Limb (tissue), 2 donors: ENCODE results near the gene TNNT2.

Experiments
- DNase-seq, 2 donors: peaks; one replicate each; pipeline ENCODE4 v3.0.0-alpha.2; 2016; ENCODE audit errors: extremely low spot score in 2 of 2

The TNNT2 gene

GRCh38 chr1:201376464-201377374 lies 761 bp downstream of the TNNT2 start:
- peak; percentile 42 to 75 for DNase-seq

- no peak for DNase-seq
These were observed 1.4 kb downstream of the TNNT2 start for GRCh38 chr1:201376107-201376463.

GRCh38 chr1:201375169-201375568 lies 2.3 kb downstream of the TNNT2 start:
- DNase-seq = no peak

DNA sequence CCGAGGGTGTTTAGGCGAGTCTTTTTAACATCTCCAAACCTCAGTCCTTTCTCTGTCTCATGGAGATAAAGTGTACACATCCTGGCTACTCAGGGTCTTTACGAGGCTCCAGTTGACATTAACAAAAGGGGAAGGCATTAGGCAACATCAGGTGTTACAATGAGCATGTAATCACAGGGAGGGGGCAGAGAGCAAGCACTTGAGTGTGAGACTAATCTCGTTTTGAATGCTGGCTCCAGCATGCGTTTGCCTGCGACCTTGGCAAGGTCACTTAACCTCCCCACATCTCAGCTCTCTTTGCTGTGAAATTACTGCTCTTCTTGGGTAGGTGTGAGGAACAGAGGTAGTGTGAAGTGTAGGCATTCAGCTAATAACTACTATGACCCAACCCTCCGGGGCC lies 3.1 kb downstream of the TNNT2 start:
- DNase-seq = no peak

DNA sequence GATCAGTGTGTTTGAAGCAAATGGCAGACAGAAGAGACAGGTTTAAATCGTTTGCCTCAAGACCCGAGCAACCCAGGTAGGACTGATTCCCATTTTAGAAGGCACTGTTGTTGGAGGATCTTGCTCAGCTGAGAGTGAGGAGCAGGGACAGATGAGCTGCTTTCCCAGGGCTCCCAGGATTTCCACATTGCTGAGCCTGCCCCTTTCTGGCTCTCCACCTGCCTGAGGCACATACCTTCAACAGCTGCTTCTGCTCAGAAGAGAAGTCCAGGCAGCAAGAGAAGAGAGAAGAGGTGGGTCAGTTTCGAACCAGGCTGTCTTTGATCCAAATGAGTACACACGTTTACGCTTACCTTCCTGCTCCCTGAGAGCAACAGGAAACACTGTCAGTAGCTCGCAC lies 5.7 kb downstream of the TNNT2 start:
- no peak for DNase-seq

DNA sequence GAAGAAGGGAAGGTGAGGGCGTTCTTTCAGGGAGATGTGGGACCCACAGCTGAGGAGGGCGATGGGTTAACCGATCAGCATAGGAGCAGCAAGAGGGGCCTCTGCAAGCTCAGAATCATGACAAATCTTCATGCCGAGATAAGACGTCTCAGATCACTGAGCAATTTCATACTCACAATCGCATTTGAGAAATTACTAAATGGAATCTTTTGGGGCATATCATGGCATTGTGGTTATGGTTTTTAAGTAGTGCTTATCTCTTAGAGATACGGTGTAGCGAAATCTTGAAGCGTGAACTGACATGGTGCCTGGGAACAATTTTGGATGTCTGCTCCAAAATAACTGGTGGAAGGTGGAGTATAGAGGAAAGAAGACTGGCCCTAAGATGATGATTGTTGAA lies 6.2 kb downstream of the TNNT2 start:
- DNase-seq = no peak

GRCh38 chr1:201370500-201370899 lies 7.0 kb downstream of the TNNT2 start:
- no peak for DNase-seq

DNA sequence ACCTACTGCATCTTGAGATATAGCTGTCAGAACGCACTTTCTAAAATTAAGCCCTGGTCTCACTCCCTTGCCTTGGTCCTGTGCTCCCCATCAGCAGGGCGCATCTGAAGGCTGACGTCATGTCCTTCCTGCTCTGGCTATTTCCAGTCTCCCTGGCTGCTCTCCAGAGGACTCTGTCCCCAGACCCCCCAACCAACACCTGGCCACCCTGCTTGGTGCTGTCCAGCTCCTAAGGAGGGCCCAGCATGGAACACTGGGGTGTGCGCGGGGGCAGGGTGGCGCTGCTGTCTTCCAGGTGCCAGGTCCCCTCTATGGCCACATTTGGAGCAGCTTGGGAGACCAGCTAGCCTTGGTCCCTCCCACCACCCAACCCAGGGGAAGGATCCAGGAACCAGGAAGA lies 8.3 kb downstream of the TNNT2 start:
- DNase-seq = no peak

- DNase-seq = no peak
These were observed 10.8 kb downstream of the TNNT2 start for GRCh38 chr1:201366696-201367095.

- DNase-seq = no peak
These were observed 12.2 kb downstream of the TNNT2 start for GRCh38 chr1:201365251-201365650.

- DNase-seq = no peak
These were observed 12.7 kb downstream of the TNNT2 start for GRCh38 chr1:201364808-201365105.

- DNase-seq = no peak
These were observed 14.0 kb downstream of the TNNT2 start for GRCh38 chr1:201363467-201363866.

GRCh38 chr1:201362906-201363305 lies 14.6 kb downstream of the TNNT2 start:
- no peak for DNase-seq

GRCh38 chr1:201361652-201362504 lies 15.6 kb downstream of the TNNT2 start:
- DNase-seq = peak in 1 of 2 donors; percentile 66

DNA sequence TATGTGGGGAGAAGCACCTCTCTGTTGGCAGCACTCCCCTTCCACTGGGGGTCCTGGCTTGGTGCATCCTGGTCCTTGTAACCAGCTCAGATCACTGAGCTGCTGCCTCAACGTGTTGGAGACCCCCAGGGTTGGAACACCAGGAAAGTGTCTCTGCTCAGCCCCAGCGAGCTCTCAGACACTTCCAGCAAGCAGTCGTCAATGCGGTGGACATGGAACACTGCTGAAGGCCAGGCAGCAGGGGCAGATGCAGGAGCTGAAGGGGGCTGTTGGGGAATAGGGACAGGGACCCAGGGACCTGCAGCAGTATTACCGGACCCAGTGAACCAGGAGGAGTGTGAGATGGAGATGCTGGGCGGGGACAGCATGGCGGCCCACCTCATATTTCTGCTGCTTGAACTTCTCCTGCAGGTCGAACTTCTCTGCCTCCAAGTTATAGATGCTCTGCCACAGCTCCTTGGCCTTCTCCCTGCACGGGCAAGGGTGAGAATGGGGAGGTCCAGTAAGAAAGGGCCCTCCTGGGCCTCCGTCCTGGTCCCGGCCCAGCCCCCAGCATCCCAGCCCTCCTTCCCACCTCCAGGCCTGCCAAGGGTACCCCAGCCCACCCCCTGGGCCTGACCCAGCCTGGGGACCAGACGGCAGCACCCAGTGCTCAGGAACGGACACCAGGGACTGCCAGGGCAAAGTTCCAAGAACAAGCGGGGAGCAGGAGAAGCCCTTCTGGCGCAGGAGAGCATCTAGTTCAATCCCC lies 16.4 kb downstream of the TNNT2 start:
- DNase-seq = no peak

GRCh38 chr1:201360486-201360885 lies 17.0 kb downstream of the TNNT2 start:
- no peak for DNase-seq

GRCh38 chr1:201359873-201360210 lies 17.6 kb downstream of the TNNT2 start:
- DNase-seq = no peak

- DNase-seq = no peak
These were observed 18.2 kb downstream of the TNNT2 start for GRCh38 chr1:201359031-201359872.

- no peak for DNase-seq
These were observed 18.9 kb downstream of the TNNT2 start for GRCh38 chr1:201358596-201358995.

- no peak for DNase-seq
These were observed 19.7 kb downstream of the TNNT2 start for GRCh38 chr1:201357636-201358348.

DNA sequence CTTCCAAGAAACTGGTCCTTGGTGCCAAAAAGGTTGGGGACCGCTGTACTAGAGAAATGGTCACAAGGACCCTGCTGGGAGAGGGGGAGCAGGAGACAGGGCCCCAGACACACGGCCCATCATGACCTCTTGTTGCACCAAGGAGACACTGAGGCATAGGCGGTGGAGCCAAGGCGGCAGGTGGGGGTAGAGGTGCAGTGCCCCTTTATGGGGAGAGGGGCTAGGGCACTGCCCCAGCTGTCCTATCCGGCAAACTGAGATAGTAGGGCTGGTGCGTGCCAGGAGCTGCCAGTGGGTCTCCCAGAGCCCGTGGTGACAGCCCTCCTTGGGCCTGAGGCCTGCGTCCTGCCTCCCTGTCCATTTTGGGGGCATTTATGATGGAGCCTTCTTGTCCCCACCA lies 20.3 kb downstream of the TNNT2 start:
- DNase-seq = no peak
